GM18519 (cell line): ENCODE measurements around the gene ADIPOR2.
A peak's percentile ranks its signal among the peaks of the same experiment; 100 is the strongest.

Experiments
- ATAC-seq: cut with Tn5 transposase; IDR thresholded peaks from one replicate; pipeline ENCODE4 v1.9.1; 2021; ENCODE audit warnings: mild to moderate bottlenecking, moderate library complexity; ENCODE audit not compliant: unreplicated experiment, low FRiP score

ADIPOR2 gene

DNA sequence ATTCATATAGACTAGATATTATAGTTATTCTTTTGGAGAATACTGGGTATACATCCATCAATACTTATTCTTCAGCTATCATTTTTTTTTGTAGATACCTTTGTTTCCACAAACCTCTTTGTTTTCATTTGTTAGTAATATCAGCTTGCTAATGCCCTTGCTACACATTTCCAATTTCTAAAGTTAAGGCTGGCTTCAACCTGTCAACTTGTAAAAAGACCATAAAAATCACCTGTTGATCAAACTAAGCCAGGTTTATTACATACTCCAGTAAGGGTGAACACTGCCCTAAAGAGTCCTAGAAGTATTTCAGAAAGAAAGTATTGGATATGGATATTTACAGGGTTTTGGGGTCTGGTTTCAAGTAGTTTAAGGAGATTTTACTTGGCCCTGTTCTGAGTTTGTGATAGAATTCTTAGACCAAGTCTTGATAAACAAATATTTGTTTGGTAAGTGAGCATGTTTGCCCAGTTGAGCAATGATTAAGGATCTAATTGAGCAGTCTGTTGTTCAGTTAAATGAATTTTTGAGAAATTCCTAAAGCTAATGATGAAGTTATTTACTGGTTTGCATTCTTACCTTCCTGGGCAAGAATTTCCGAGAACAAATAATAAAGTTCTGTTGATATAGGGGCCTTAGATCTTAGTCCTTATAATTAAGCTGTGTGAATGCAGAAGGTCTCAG, 76.7 kb downstream of the ADIPOR2 start:
- no peak for ATAC-seq

DNA sequence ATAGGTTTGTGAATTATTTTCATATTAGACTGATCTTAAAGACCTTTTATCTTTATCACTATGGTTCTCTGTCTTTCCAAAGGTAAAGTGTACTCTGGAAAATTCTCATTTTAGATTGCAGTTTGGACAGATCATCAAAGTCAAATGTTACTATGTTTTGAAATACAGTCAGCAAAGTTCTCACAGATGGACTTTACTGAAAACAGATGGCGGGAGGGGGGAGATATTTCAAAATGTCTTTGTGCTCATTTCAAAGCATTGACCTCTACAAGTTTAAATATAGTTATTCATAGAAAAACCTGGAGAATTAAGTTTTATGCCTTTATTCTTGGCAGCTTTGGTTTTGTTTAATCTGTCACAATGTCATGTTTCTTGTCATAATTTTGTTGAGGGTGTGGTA, 77.7 kb downstream of the ADIPOR2 start:
- ATAC-seq = no peak

DNA sequence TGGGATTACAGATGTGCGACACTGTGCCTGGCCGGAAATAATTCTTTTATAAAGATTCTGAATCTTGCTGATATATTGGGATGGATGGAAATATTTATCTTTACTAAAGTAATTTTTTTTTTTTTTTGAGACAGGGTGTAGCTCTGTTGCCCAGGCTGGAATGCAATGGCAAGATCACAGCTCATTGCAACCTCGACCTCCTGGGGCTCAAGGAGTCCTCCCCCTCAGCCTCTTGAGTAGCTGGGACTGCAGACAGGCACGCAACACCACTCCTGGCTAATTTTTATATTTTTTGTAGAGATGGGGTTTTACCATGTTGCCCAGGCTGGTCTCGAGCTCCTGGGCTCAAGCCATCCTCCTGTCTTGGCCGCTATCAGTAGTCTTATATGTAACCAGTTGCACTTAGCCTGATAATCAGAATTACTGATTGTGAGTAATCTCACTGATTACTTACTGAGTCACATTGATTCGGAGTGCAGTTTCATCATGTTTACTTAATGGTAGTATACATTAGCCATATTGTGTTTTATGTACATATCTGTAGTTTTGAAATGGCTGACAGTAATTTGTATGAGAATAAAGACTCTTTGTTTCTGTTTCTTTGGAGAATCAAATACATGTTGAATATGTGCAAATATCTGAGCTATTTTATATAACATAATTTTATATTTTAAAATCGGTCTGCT, 79.1 kb downstream of the ADIPOR2 start:
- ATAC-seq = no peak

DNA sequence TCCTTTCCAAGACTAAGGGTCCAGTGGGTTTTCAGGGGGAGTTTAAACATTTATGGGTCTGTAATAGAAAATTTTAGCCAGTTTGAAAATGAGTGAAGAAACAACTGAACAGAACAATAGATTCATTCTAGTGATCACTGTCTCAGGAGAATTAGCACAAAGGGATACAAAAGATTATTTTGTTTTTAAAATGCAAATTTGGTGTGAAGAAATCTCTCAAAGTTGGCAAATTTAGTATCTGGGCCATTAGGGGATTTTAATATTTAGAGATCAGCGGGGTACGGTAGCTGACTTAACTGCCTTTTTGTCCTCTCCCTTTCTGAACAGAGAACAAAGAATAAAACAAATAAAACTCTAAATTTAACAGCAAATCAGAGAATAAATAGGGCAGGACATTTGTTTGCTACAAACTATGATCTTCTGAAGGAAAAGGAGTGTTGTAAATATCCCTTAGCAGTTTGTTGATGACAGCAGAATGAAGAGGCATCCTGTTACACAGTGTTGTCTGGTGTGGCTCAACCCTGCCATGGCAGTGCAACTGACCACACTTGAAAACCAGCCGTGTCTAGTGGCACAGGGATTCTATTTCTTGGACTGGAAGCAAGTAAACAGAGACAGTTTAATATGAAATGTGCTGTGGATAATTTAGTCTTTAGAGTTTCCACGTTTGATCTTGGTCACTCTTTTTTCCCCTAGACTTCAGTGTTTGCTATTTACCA, 83.2 kb downstream of the ADIPOR2 start:
- ATAC-seq = no peak

DNA sequence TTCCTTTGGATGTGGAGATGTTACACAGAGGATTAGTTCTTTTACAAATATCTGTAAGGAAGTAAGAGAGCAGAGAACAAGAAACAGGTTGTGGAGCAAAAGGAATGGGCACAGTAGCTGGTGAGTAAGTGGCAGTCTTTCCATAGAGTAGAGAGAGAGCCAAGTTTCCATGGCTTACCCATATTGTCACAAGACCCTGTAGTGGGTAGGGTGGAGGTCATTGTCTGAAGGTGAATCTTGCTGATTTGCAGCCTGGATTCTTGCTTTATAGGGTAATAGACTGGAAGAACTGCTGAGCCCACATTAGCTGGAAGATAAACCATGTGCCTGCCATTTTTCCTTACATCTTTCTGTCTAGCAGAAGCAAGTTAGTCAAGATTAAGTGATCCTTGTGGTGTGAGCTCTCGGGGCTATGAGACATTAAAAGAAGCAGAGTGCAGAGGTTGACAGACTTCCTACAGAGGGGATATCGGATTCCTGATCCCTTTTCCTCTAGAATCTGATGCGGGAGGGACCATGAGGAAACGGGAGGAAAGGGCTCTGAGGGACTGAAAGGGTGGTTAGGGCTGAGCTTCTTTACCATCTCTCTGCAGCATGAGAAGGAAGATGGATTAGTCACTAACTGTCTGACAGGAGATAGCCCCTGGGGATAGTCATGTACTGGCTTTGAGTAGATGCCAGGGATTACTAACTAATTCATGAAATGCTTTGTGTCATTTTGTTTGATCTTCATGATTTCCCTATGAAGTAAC, 85.5 kb downstream of the ADIPOR2 start:
- no peak for ATAC-seq

DNA sequence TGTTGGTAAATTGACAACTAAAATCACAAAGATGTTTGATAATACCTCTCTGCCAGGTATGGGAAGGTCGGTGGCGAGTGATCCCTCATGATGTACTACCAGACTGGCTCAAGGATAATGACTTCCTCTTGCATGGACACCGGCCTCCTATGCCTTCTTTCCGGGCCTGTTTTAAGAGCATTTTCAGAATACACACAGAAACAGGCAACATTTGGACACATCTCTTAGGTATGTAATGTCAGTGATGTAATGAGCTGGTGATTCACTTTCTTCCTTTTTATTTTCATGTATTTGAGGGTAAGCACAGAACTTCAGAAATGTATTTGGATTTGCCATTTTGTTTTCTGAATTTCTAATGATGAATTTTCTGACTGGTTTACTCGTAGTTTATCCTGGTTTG, 86.9 kb downstream of the ADIPOR2 start:
- no peak for ATAC-seq

DNA sequence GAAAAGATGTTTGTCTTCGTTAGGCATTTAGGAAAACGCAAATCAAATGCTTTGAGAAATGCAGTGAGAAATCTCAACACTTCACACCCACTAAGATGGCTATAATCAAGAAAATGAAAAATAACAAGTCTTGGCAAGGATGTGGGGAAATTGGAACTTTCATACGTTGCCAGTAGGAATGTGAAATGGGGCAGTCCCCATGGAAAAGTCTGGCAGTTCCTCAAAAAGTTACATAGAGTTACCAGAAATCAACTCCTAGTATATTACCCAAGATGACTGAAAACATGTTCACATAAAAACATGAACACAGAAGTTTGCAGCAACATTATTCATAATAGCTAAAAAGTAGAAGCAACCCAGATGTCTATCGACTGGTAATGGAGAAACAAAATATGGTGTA, 88.0 kb downstream of the ADIPOR2 start:
- ATAC-seq = no peak

DNA sequence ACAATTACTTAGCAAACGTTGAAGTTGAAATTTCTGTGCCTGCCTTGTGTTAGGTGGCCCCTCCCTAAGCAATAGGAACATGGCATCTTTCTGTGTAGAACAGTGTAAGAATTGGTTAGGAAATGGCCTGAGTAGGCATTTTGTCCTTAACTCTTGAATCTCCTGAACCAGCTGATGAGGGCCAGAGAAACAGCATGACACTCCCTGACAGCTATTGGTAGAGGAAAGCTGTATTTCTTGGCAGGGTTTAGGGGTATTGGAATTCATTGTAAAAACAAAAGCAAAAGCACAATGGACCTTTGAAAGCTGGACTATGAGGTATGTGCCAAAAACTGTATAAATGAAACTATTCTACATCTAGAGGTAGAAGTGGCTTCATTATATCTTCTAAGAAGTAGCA, 88.9 kb downstream of the ADIPOR2 start:
- ATAC-seq = no peak

DNA sequence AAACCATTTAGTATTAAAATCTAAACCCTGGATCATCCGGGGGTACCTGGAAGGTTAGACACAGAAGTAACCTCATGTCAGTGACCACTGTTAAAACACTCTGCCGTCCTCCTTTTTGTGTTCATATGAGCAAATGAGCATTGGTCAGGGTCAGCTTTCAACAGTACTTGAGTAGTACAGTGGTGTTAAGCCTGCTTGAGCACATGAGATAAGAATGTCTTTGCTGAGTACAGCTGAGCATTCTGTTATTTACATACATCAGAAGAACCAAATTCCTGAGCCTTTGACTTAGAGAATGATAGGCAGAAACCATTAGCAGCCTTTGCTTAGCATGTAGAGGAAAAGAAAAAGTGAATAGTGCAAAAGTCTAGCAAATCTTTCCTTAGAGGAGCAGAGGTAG, 90.9 kb downstream of the ADIPOR2 start:
- no peak for ATAC-seq

DNA sequence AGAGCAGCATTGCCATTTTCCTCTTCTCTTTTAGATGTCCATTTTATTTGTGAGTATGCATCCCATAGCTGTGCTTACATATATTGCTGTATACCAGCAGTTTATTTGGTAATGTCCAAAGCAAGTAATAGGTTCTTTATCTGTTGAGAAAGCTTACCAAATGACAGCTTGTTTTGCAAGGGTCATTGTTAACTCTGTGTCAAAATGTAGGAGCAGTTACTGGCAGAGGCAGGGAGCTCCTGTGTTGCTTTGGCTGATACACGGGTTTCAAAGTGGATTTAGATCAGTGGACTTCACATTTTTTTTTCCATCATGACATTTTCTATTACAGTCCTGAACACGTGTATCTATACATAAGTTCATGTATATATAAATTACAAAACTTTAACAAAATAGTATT, 91.3 kb downstream of the ADIPOR2 start:
- no peak for ATAC-seq

DNA sequence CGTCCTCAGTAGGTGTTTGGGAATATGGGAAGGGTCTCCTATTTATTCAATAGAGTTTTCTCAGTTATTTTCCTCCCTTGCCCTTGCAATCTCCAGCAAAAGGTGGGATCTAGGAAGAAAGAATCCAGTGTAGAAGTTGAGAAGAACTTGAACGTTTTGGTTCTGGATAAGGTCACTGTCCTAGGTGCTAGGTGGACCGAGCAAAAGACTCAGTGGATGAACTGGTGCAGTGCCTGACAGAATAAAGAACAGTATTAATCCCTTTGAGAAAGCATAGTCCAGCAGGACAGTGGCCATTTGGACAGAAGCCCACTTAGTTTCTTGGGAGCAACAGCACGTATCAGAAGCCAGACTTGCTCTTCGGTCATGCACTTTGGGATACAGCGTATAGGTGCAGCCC, 96.8 kb downstream of the ADIPOR2 start:
- ATAC-seq = no peak

DNA sequence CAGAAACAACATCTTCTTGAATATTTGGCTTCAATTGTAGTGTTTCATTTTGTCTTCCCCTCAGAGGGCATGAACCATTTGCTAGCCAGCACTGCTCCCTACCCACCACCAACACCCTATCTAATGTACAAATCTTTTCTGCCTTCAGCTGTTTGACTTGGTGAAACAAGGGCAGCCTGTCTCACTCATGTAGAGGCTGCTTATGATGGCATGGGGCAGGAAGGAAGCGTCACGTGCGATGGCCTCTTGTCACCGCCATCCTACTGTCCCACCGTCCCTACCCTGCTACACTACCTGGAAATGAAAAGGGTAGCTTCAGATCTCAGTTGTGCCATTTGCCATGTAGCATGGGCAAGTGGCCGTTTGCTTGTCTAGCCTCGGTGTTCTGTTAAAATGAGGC, 99.6 kb downstream of the ADIPOR2 start:
- ATAC-seq = no peak

DNA sequence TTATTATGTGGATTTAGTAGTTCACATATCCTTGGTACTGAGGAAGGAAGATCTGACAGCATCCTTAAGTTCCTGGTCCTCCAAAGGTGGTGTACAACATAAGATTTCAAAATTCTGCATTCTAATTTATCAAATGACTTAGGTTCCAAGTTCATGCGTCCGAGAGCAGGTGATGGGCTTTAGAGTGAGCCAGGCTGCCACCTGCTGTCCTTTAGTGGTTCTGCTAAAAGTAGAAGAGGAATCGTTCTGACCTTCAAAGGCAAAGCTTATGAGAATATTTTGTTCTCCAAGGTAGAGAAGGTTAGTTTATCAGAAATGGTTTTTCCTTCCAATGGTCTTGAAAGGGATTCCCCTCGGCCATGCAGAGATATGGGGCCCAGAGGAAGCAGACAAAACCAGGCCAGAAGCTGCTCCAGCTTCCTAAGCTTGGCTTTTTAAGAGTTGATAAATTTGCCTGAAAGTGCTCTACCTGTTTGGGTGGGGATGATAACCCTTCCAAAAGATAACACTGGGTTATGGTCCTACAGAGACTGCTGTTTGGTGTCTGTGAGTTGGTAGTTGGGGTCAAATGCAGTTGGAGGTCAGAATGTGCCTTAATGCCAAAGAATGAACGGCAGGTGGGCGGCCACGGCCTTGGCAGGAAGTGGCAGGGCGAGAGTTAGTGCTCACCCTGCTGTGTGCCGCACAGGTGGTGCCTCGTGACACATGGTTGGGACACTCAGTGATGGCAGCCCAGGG, 100.4 kb downstream of the ADIPOR2 start:
- no peak for ATAC-seq

DNA sequence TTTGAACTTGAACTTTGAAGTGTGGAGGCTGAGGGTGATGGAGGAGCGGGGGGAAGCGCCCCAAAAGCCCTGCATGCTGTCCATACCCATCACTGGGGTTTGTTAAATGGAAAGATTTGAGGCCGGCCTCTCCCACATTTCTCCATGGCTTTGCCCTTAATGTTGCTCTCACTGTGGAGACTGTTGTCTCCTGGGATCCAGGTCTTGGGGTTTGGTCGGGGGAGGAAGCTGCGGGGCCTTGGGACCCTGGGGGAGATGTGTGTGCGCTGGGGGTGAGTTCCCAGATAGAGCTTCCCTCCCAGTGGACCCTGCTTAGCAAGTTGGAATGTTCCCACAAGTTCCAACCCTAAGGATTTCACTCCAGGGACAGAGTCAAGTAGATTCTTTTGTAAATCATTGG, 101.5 kb downstream of the ADIPOR2 start:
- no peak for ATAC-seq

DNA sequence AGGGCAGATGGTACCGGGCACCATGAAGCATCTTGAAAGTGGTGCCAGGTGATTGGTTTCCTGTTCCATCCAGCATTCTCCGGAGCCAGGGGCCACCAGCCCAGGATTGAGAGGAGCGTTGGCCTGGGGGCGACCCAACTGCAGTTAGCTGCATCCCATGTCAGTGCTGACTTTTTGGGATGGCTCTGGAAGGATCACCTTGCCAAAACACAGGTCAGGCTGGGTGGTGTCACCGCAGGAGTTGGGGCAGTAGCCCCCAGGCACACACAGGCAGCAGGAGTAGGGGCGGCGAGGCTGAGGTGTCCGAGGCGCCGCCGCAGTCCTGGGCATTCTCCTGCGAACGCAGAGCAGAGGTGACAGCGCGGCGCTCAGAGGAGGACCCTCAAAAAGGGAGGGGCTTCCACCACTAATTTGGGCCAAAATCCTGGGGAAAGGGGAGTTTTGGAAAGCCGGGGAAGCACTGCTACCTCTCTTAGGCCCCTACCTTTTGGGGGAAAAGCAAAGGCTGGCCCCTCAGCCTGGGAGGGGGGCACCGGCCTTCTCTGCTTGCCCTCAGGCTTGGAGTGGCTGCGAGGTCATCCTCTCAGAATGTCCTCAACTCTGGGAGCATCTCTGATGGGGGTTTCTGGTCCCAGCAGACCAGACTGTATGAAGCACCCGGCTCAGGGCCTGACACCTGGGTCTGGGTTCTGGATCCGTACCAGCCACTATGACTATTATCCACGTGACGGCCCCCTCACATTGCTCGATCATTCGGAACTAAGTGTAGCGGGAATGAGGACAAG, 102.7 kb downstream of the ADIPOR2 start:
- ATAC-seq = no peak

DNA sequence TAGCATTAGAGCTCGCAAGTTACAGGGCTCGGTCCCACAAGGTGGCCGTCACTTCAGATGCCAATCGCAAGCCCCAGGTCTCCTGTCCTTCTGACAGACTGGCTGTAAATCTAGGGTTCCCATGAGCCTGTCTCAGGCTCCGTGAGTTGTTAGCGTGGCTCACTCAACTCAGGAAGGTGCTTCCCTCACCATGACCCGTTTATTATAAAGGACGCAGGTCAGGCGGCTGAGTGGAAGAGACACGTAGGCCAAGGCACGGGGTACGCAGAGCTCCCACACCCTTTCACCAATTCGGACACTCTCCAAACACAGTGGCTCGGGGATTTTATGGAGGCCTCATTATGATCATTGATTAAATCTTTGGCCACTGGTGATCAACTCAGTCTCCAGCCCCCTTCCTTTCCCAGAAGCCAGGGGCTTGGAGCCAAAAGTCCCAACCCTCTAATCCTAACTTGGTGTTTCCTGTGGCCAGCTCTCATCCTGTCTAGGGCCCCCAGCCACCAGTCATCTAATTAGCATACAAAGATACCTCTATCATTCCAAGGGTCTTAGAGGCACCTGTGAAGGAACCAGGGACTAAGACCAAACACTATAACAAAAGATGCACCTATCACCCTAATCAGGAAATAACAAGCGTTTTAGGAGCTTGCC, 103.7 kb downstream of the ADIPOR2 start:
- no peak for ATAC-seq

DNA sequence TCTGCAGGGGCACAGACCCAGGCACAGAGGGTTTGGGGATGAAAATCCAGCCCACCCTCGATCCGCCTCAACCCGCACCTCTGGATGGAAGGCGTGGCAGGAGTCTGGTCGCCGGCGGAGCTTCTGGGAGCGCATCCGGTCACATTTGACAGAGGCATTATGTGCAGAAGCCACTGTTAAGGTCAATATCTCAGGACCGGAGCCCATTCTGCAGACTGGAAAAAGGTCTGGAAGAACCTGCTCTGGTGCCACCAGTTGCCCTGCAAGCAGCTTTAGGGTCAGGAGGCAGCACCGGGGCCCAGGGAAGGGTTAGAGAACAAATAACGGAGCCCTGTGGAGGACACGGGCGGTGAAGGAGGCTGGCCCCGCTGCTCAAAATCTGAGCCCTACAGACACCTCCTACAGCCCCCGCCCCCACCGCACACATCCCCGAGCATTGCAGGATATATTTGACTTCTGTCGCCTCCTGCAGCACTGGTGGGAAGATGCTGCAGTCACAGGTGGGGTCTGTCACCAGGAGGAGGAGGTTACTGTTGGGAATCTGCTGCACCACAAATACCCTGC, 104.4 kb downstream of the ADIPOR2 start:
- ATAC-seq = no peak

DNA sequence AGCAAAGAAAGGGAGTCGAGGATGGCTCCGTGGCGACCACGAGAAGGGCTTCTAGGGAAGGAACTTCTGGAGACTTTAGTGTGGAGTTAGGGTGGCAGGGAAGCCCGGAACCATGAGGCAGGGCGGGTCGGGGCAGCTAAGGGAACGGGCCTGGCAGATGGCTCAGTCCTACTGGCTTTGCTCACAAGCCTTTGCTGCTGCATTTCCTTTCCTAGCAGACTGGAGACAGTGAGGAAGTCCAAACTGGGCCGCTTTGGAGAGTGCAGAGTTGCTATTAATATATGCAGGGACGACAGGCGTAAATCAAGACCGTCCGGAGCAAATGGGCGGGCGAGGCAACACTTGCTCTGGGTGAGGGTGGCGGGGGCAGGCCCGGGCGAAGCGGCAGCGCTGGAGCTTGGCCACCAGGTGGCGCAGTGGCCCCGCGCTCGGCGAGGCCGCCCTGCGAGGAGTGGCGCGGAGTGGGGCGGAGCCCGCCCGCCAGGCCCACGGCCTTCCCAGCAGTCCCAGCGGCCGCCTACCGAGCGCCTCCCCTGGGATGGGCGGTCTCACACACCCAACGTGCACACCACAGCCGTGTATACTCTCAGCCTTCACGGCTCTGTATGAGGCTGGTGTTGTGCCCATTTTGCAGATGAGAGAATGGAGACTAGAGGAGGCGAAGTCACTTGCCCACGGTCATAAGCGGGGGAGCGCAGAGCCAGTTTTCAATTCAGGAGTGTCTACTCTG, 105.1 kb downstream of the ADIPOR2 start:
- ATAC-seq = peak; percentile 67
